DOHH2 (cell line): ENCODE data around the gene ZMYND8.

Experiments
- EZH2phosphoT487 ChIP-seq: fragments of 200-600 bp; sonication (generic); IDR thresholded peaks from 2 replicates; pipeline ENCODE4 v1.6.1; 2017; ENCODE audit warnings: borderline replicate concordance, mild to moderate bottlenecking, antibody characterized with exemption, low read length, moderate library complexity, mixed read lengths
- TF ChIP-seq, protein P1 (sequence below): fragments of 200-600 bp; sonication (generic); IDR thresholded peaks from one replicate; pipeline ENCODE4 v1.5.1; 2014; ENCODE audit warnings: antibody characterized with exemption, mild to moderate bottlenecking, low read depth, low read length; ENCODE audit not compliant: poor library complexity, severe bottlenecking

DNA sequence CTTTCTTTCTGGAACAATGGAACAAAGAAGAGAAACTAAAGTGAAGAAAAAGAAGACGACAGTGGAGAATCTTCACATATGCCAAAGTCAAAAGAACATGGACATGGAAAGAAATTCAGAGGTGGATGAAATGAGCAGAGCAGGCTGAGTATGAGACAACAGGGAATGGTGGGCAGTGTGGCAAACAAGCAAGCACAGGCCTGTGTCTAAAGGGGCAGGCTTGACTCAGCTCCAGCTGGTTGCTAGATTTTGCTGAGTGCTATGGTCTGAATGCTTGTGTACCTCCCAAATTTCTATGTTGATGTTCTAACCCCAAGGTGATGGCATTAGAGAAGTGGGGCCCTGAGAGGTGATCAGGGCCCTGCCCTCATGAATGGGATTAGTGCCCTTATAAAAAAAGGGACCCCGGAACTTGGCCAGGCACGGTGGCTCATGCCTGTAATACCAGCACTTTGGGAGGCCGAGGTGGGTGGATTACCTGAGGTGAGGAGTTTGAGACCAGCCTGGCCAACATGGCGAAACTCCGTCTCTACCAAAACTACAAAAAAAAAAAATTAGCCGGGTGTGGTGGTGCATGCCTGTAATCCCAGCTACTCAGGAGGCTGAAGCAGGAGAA, 49.6 kb downstream of the ZMYND8 start:
- TF ChIP-seq, protein P1, sequence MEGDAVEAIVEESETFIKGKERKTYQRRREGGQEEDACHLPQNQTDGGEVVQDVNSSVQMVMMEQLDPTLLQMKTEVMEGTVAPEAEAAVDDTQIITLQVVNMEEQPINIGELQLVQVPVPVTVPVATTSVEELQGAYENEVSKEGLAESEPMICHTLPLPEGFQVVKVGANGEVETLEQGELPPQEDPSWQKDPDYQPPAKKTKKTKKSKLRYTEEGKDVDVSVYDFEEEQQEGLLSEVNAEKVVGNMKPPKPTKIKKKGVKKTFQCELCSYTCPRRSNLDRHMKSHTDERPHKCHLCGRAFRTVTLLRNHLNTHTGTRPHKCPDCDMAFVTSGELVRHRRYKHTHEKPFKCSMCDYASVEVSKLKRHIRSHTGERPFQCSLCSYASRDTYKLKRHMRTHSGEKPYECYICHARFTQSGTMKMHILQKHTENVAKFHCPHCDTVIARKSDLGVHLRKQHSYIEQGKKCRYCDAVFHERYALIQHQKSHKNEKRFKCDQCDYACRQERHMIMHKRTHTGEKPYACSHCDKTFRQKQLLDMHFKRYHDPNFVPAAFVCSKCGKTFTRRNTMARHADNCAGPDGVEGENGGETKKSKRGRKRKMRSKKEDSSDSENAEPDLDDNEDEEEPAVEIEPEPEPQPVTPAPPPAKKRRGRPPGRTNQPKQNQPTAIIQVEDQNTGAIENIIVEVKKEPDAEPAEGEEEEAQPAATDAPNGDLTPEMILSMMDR, result no peak
- TF ChIP-seq EZH2phosphoT487, result no peak
